ENCODE data around the gene POLG. TPM values are rescaled to one million over a fixed set of nuclear protein-coding genes. Genes with fewer than 3 reads are reported as not detected.

POLG gene
- total and polyA plus RNA-seq, 2 of the 4 experiments (the other 2 are of a cell fraction): 19.9 to 30.6 TPM

- H2AFZ ChIP-seq (replicated peaks; ENCODE audit: low read length, poor library complexity): no peak overlapping the region
- no peak overlapping the region for H4K5ac ChIP-seq (ENCODE audit: low read depth, low read length)
- no peak overlapping the region for H2AK5ac ChIP-seq (ENCODE audit: low read depth, low read length)
- H2BK5ac ChIP-seq (ENCODE audit: low read depth, low read length, poor library complexity, severe bottlenecking): no peak overlapping the region
- H3K4me1 ChIP-seq (ENCODE audit: control insufficient read depth, insufficient read depth, low read length): no peaks in the 10 kb centered on the region
- no peak overlapping the region for H3K4me2 ChIP-seq (ENCODE audit: low read depth, low read length)
- H4K8ac ChIP-seq (ENCODE audit: low read depth in 2 of 2, low read length in 2 of 2): no peak overlapping the region
- ChIA-PET POLR2A (ENCODE audit: unreplicated experiment) (no interaction called here), CTCF (no interaction called here)
- H3K9me1 ChIP-seq (ENCODE audit: insufficient read depth, low read length): no peaks in the 10 kb centered on the region; the same call in 1 of the 2 replicates
- H3K56ac ChIP-seq (ENCODE audit: extremely low read depth, insufficient read depth, low read length): no peak overlapping the region
- dilution Hi-C loops (cut with HindIII; ENCODE audit: low sequenced_read_pairs, unreplicated experiment) (no loop called here), in situ Hi-C loops (cut with MboI; ENCODE audit: low sequenced_read_pairs) (no loop called here), intact Hi-C loops (cut with micrococcal nuclease) (no loop called here)
- no peak for TF ChIP-seq MXI1 (IDR thresholded peaks at IDR 0.05; ENCODE audit: borderline replicate concordance, low read depth, low read length)
- TF ChIP-seq, protein P1, sequence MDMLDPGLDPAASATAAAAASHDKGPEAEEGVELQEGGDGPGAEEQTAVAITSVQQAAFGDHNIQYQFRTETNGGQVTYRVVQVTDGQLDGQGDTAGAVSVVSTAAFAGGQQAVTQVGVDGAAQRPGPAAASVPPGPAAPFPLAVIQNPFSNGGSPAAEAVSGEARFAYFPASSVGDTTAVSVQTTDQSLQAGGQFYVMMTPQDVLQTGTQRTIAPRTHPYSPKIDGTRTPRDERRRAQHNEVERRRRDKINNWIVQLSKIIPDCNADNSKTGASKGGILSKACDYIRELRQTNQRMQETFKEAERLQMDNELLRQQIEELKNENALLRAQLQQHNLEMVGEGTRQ (IDR thresholded peaks at IDR 0.05; ENCODE audit: low read depth, low read length): no peak
- TF ChIP-seq NFE2L2 (IDR thresholded peaks at IDR 0.05; ENCODE audit: low read depth, low read length): no peak
- TF ChIP-seq RCOR1 (IDR thresholded peaks at IDR 0.05; ENCODE audit: insufficient replicate concordance, low read length): no peak
- TF ChIP-seq RAD21 (IDR thresholded peaks at IDR 0.05; ENCODE audit: low read length): no peak
- no peak for TF ChIP-seq MAFK (IDR thresholded peaks at IDR 0.05; ENCODE audit: low read depth, low read length)
- no peak for TF ChIP-seq CEBPB (IDR thresholded peaks at IDR 0.05; ENCODE audit: low read depth, low read length)
- TF ChIP-seq POLR2A (IDR thresholded peaks at IDR 0.05; ENCODE audit: low read depth, low read length): no peak
- no peak for TF ChIP-seq ELK1 (IDR thresholded peaks at IDR 0.05; ENCODE audit: borderline replicate concordance, low read depth, low read length)
- no peak for TF ChIP-seq CHD1 (IDR thresholded peaks at IDR 0.05; ENCODE audit: low read depth, low read length)
- no peak for TF ChIP-seq FOS (IDR thresholded peaks at IDR 0.05; ENCODE audit: low read depth, low read length)
- TF ChIP-seq RFX5 (IDR thresholded peaks at IDR 0.05; ENCODE audit: low read depth, low read length): no peak
- no peak for TF ChIP-seq BHLHE40 (IDR thresholded peaks at IDR 0.05; ENCODE audit: low read depth, low read length)
- no peak overlapping the region for H2AK9ac ChIP-seq (replicated peaks; ENCODE audit: low read depth, low read length, poor library complexity)
- no peak overlapping the region for H3K27ac ChIP-seq (ENCODE audit: insufficient read depth, low read length)
- no peak overlapping the region for H3K4me3 ChIP-seq (ENCODE audit: insufficient read depth, low read depth, low read length)
- H3K36me3 ChIP-seq (ENCODE audit: control insufficient read depth, insufficient read depth, low read length): peaks cover 47% of the 10 kb centered on the region
- H2BK120ac ChIP-seq (ENCODE audit: low read depth, low read length): no peak overlapping the region
- no TSS peak for BruUV-seq (replicated peaks)
- no peak overlapping the region for H3K18ac ChIP-seq (ENCODE audit: low read depth, low read length)
- H3K4ac ChIP-seq (ENCODE audit: low read depth, low read length): no peak overlapping the region
- H4K91ac ChIP-seq (ENCODE audit: insufficient read depth, low read depth, low read length): no peak overlapping the region
- peaks cover 2 to 21% of the 10 kb centered on the region in 2 experiments; a peak in 3 of 4 replicates for H3K79me1 ChIP-seq (ENCODE audit: low read depth in 1 of 2, low read length in 2 of 2)
- no peak overlapping the region for H2BK15ac ChIP-seq (ENCODE audit: low read depth, low read length)
- ATAC-seq (ENCODE audit: low read depth) (no peak), DNase-seq (no peak)
- WGBS, 2 experiments (ENCODE audit: extremely low coverage in 2 of 2, insufficient read length in 1 of 2): no CpG with 5 or more reads among the region's 2 CpGs
- H3K14ac ChIP-seq (replicated peaks; ENCODE audit: low read depth, low read length): no peak overlapping the region
- H3K9me3 ChIP-seq (ENCODE audit: control insufficient read depth, insufficient read depth, low read length): no peaks in the 10 kb centered on the region
- no peak overlapping the region for H3K9ac ChIP-seq (ENCODE audit: low read depth, low read length)
- H4K20me1 ChIP-seq (ENCODE audit: insufficient read depth, low read length): peaks cover 23% of the 10 kb centered on the region
- H3K27me3 ChIP-seq (ENCODE audit: control insufficient read depth, insufficient read depth, low read length): no peaks in the 10 kb centered on the region
- H3K23ac ChIP-seq (ENCODE audit: low read depth, low read length): no peak overlapping the region
- no peak overlapping the region for H2BK20ac ChIP-seq (ENCODE audit: low read depth, low read length)
These were observed 19.2 kb downstream of the POLG start for GRCh38 chr15:89315375-89315929.

All from IMR-90 (cell line).